ENCODE results near the gene VCAM1.
A peak's percentile ranks its signal among the peaks of the same experiment; 100 is the strongest.
"Not testable (repeated sequence)": the region's sequence is repeated elsewhere in the genome, so short reads cannot be mapped to it uniquely, and the experiment has no call there.

The VCAM1 gene, protein sequence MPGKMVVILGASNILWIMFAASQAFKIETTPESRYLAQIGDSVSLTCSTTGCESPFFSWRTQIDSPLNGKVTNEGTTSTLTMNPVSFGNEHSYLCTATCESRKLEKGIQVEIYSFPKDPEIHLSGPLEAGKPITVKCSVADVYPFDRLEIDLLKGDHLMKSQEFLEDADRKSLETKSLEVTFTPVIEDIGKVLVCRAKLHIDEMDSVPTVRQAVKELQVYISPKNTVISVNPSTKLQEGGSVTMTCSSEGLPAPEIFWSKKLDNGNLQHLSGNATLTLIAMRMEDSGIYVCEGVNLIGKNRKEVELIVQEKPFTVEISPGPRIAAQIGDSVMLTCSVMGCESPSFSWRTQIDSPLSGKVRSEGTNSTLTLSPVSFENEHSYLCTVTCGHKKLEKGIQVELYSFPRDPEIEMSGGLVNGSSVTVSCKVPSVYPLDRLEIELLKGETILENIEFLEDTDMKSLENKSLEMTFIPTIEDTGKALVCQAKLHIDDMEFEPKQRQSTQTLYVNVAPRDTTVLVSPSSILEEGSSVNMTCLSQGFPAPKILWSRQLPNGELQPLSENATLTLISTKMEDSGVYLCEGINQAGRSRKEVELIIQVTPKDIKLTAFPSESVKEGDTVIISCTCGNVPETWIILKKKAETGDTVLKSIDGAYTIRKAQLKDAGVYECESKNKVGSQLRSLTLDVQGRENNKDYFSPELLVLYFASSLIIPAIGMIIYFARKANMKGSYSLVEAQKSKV

DNA sequence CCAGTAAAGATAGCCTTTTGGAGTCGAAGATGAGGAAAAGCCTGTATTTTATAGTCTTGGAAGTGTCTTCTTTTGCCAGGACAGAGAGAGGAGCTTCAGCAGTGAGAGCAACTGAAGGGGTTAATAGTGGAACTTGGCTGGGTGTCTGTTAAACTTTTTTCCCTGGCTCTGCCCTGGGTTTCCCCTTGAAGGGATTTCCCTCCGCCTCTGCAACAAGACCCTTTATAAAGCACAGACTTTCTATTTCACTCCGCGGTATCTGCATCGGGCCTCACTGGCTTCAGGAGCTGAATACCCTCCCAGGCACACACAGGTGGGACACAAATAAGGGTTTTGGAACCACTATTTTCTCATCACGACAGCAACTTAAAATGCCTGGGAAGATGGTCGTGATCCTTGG, at the start of gene VCAM1:
Gene VCAM1 (plus strand): TSS at position 253 of the 400 bp plus-strand sequence. CDS start 119 bp downstream, at position 372.
- peak; percentile 63 for DNase-seq

DNA sequence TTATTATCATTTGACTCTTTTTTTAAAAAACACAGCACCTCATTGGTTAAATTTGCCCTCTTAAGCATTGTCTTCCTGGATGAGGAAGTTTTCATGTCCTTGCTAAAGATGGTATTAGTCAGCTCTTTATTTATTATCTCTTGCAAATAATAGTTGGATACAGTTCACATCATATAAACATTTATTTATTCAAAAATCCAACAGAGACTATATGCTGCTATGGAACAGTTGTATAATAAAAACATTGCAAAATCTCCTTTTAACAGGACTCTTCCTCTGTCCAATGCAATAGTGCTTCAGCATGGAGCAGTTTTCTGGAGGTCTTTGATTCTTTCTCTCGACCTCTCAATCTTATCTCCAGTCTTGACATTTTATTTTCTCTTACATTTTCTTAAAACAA, 49.5 kb upstream of the VCAM1 start:
- no peak for DNase-seq

DNA sequence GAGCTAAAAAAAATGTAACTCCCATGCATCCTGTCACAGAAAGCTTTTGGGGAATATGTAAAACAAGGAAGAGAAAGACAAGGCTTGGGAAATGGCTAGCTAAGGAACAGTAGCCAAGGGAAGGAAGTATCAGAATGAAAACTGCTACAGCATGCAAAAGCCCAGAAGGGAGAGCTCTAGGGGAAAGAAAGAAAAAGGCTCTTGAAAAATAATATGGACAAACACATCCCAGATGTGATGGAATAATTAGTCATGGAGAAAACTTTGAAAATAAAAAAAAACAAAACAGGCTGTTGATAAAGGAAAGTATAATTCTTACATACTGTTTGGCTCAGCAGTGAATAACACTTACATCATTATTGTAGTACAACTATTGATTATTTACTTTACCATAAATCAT, 47.9 kb upstream of the VCAM1 start:
- DNase-seq: no peak

DNA sequence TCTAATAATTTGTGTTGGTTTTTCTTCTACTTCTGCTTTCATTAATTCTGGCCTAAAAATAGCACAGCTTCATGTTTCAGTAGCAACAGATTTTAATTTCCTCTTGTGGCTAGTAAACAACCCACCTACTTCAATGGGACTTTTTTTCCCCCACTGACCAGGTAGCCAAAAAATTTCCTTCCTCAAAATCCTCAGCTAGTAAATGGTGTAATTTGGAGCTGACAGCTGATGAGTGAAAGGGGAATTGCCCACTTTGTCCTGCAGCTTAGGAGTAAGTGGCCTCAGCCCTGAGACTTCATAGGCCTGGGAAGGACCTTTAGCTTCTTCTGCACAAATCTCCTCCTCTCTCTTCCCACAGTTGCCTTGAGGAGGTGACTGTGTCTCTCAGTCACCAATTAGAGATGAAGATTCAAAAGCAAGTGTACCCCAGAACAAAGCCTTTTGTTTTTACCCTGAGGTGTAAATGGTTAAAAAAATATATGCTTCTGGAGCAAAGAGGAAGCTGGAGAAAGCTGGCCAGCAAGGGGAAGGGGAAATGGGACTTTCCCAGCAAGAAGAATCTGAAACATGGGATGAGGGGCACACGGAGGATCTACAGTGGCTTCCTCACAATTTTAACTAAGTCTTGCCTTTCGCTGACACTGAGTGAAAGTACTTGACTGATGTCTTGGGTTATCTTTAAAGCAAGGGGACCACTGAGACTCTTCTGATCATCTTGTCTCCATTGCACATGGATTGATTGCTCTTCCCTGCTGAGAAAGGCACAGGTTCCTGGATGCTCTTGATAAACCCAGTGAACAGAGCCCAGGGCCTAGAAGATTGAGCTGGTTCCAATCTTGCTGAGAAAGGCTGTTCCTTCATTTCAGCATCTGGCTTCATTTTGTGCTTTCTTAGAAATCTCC, 35.8 kb upstream of the VCAM1 start:
- no peak for DNase-seq

DNA sequence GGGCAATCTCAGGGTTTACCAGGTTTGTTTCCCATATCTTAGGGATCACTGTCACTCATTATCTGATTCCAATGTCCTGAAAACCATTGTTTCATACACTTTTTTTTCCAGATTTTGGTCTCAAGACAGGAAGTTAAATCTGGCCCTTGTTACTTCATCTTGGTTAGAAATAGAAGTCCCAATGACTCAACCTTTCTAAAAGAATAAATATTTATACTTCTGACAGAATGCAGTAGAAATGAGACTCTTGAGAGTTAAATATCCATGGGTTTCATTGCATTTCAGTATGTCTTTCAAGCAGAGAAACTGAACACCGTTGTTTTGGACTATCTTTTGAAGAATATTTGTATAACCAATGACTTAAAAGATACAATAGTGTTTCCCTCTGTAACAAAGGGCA, 19.8 kb upstream of the VCAM1 start:
- no peak for DNase-seq

DNA sequence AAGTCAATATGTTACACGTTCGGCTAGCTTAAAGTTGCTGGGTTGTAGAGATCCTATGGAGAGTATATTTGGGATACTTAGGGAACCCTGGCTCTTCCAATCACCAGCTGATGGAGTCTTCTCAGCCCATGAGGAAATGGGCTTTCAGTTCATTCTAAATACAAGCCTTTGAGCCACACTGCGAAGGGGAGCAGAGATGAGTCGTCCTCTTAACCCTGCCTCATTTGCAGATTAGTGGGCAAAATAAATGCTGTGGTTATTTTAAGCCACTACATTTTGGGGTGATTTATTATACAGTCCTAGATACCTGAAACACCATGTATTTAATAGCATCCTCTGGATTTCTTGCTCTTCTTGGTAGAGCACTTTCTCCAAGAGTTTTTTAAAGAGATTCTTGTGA, 19.0 kb upstream of the VCAM1 start:
- DNase-seq: no peak

DNA sequence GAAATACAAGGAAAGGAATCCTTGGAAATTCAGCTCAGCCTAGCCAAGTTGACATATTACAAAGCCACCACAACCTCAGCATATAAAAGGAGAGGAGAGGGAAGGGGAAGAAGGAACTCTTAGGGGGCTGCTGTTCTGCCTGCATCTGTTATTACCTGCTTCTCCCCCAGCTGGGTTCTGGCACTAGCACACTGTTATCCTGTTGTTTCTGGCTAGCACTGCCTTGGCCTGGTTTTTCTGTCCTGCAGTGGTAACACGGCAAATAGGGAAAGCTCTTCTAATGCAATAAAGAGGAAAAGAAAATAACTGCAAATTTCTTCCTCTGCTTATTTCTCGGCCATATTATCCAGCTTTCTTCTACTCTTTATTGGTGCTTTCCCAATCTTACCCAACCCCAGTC, 16.5 kb upstream of the VCAM1 start:
- DNase-seq: peak; percentile 34

DNA sequence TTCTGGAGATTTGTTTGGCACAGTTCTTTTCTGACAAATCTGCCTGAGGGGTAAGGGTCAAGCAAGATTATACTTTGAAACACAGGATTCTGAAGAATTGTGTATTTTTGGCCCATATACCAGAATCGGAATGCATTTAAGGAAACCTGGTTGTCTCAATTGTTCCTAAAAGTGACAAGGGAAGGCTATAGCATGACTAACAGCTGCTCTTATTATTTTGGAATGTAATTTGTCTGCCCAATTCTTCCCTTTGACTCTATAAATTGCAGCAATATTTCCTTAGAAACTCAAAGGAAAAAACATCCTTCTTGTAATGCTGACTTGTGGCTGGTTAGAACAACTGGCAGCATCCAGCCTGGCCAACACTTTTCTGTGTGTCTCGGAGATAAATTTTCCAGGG, 15.8 kb upstream of the VCAM1 start:
- DNase-seq: no peak

DNA sequence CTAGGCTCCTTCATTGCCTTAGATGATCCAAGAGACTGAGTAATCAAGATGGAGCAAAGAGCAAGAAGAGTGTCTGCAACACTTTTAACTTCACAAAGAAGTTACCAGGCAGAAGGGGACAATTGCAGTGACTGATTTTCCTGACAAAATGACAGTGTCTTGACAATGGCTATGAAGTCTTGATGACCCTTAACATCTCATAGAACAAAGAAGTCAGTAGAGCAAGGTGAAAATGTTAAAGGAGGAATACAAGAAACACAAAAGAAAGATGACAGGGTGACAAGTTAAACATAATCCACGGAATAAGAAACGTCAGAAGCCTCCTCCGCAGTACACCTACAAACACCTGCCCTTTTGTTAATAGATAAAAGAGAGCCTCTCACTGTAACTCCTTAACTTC, 15.1 kb upstream of the VCAM1 start:
- no peak for DNase-seq

DNA sequence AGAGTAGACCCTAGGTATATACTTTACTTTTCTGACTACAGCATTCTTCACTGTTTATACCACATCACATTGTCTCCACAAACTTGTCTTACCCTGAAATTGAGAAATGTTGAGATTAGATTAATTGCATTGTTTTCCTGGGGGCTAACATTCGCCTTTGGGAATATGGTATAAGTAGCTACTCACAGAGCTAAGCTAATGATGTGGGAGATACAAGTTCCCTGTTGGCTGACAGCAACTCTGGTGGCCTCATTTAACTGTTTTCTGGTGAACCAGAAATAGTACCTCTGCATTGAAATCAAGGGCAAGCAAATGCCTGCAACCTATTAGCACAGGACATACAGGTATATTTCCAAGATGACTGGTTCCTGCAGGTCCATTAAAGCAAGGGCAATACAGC, 13.2 kb upstream of the VCAM1 start:
- DNase-seq: no peak

DNA sequence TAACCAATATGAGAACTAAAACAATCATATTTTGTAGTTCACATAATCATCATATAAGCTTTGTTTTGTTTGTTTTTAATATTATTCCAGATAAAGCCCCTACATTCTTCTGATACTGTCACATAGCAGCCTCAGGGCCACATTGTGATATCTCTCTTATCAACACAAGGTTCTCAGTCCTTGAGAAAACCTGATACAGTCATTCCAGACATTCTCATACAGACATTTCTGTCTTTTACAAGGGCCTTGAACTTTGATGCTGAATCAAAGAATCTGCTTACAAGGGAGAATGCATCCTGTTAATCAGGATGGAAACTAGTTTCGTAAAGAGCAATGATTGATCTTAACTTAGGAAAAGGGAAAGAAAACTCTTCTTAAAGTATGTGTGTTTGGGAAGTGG, 12.7 kb upstream of the VCAM1 start:
- no peak for DNase-seq

DNA sequence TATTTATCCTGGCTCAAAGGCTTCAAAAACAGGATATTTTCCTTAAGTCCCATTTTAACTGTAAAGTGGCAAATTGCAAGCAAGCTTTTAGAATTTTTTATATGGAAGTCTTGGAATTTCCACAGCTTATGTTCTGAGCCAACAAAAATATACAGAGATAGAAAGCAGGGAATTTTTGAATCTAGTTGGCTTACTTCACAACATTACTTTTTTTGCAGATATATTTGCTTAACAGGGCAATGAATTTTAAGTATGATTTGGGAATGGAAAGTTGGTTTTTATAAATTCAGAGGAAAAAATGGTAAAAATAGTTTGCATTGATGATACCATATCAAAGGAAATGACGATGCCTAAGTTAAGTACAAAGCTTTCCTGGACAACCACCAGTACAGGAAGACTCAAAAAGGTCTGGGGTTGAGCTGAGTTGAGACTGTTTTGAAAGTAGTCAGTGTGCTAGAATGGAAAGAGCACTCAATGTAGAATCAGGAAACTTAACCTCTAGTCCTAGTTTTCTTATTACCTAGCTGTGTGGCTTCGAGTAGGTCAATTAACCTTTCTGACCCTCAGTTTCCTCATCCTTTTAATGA, 11.0 kb upstream of the VCAM1 start:
- no peak for DNase-seq

DNA sequence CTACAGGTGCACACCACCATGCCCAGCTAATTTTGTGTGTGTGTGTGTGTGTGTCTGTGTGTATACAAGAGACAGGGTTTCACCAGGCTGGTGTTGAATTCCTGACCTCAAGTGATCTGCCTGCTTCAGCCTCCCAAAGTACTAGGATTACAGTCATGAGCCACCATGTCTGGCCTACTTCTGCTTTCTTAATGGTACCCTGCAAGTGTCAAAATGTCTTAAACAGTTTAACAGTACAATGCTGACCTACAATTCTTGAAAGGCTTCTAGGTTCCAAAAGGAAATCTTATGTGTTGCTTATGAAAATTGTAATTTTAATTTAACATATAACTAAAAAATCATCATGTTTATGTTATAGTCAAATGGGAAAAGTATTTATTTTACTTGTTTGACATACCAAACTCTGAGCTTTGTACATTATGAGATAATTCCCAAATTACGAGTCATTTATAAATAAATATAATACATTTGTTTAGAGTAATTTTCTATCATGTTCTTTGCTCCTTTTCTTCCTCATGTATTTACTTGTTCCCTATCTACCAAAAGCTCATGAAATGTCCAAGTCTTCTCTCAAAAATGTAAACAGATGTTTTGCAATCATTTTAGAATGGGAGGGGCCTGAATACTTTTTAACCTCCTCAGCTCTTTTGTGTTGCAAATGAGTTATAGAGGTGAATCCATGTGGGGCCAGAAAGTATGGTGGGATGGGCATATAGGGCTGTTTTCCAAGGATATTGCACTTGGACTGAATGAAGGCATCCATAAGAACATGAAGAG, 8.4 kb upstream of the VCAM1 start:
- no peak for DNase-seq

DNA sequence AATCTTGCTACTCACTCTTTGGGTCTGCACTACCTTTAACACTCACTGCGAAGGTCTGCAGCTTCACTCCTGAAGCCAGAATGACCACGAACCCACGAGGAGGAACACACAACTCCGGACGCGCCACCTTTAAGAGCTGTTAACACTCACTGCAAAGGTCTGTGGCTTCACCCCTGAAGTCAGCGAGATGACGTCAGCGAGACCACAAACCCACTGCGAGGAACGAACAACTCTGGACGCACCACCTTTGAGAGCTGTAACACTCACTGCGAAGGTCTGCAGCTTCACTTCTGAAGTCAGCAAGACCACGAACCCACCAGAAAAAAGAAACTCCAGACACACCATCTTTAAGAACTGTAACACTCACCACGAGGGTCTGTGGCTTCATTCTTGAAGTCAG, 6.5 kb upstream of the VCAM1 start:
- DNase-seq: not testable (repeated sequence)

DNA sequence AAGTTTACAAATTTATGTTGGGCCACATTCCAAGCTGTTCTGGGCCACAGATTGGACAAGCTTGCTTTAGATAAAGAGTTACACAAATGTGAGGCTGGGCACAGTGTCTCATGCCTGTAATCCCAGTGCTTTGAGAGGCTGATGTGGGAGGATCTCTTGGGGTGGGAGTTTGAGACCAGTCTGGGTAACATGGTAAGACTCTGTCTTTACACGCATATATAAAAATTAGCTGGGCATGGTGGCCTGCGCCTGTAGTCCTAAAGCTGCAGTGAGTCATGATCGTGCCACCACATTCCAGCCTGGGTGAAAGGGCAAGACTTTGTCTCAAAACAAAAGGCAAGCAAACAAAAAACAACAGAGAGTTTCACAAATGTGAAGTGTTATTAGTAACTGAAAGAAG, 5.9 kb upstream of the VCAM1 start:
- no peak for DNase-seq

DNA sequence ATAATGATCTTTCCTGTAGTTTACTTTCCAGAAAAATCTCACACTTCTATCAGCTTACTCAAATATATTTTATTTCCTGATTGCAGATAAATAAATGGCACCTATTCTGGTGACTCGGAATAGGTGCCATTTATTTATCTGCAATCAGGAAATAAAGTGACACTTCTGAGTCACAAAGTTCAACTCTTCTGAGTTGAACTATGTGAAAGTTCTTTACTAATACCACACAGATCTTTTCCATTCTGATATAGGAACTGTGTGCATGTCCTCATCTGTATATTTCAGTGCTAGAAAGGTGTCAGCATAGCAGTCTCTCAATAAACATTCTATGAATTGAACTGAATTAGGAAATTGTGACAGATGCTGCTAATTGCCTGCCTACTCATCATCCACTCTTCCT, 4.9 kb upstream of the VCAM1 start:
- no peak for DNase-seq

DNA sequence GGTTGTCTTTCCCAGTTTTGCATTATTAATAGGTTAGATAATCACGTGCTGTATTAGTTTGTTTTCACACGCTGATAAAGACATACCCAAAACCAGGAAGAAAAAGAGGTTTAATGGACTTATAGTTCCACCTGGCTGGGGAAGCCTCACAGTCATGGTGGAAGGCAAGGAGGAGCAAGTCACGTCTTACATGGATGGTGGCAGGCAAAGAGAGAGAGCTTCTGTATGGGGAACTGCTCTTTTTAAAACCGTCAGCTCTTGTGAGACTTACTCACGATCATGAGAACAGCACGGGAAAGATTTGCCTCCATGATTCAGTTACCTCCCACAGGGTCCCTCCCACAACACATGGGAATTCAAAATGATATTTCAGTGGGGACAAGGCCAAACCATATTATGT, 2.3 kb upstream of the VCAM1 start:
- no peak for DNase-seq

DNA sequence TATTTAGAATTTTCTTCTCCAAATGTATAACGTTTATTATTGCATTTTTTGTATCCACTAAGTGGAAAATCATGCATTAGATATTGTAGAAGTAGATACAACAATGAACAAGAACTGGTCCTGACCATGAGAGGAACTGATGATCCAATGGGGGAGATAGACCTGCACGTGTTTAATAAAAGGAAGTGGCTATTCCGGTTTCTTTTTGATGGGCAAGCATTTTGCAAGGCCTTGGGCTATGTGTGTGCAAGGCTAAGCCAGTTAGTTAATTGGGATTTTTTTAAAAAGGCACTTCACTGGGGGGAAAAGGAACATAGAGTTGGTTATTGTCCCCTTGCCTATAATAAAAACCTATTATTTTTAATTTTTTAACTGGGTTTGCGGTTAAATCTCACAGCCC, 961 bp upstream of the VCAM1 start:
- no peak for DNase-seq

DNA sequence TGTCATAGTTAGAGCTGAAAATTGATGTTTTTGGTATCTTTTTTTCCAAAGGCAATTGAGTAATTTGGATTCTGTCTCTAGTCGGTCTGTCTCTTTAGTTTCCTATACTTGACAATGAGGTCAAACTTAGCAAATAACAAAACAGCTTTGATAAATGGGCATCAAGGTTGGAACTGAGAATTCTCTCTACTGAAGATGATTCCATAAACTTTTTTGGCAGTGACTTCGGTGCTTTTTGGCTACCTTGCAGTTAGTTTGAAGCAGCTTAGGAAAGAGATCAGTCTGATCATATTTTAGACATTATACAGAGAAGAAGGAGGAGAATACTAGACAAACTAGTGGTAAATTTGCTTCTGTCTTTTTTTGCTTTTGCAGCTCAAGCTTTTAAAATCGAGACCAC, 559 bp downstream of the VCAM1 start:
- no peak for DNase-seq

DNA sequence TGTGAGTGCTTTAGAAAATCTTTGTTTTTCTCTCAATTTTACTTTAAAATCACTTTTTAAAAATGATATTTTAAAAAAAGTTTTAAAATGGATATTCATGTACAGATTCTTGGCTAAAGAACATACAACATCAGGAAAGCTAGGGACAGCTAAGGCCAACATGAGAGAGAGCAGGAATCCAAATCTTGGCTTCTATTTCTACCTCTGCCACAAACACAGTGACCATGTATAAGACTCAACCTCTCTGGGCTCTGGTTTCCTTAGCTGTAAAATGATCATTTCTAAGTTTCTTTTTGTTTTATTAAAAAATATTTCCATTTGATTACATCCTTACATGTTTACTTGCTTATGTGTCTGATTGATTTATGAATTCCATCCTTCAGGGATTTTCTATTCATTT, 1.2 kb downstream of the VCAM1 start:
- DNase-seq: no peak

DNA sequence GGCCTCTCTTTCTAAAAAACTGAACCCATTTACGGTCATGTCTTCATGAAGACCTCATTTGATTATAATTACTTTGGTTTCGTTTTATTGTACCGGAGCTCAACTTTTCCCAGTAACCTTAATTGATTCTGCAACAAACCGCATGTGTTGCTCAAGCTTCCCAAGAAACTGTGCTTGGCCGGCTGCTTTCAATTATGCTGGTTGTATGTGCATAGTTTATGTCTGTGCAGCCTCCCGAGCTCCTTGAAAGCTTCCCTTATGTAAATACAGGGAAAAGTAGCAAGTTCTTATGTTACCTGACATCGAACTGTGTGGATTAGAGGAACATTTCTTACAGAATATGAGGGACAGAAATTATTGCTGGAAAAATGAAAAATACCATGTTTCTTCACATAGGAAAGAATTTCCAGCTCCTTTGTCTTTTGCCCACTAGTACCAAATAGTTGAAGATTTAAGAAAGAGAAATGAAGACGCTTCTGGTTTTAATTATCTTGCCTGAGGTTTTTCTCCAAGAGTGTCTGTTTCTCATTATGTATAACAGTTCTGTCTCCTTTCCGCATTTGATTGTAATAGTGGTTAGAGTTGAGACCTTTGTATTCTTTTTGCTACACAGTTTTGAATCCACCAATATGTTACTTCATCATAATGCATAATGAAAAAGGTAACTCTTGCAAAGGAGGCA, 2.1 kb downstream of the VCAM1 start:
- DNase-seq: peak; percentile 73

DNA sequence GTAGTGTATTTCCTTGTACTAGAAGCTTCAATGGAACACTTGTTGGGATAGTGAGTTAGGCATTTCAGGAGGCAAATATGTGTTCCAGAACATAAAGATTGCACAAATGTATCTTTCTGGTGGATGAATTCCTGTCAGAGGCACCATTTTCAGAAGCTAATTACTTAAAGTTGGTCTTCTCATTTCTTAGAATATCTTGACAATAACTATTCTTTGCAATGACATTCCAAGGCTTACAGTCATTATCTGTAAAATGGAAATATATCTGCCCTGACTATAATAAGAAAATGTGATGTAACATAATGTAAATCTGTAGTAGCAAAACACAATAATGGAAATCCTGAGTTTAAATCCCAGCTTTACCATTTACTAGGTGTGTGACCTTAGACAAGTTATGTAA, 2.7 kb downstream of the VCAM1 start:
- DNase-seq: no peak

All from femur (tissue), 1 donor.